Measurements from ENCODE around the gene DTNB. TPM values are rescaled to one million over a fixed set of nuclear protein-coding genes. Genes with fewer than 3 reads are reported as not detected.

The DTNB gene
- total and polyA plus RNA-seq, 10 of the 15 experiments (the other 5 are each of a cell fraction or from before 2014, with no cell fraction given): 4.5 to 30.6 (median 11.9) TPM

DNA sequence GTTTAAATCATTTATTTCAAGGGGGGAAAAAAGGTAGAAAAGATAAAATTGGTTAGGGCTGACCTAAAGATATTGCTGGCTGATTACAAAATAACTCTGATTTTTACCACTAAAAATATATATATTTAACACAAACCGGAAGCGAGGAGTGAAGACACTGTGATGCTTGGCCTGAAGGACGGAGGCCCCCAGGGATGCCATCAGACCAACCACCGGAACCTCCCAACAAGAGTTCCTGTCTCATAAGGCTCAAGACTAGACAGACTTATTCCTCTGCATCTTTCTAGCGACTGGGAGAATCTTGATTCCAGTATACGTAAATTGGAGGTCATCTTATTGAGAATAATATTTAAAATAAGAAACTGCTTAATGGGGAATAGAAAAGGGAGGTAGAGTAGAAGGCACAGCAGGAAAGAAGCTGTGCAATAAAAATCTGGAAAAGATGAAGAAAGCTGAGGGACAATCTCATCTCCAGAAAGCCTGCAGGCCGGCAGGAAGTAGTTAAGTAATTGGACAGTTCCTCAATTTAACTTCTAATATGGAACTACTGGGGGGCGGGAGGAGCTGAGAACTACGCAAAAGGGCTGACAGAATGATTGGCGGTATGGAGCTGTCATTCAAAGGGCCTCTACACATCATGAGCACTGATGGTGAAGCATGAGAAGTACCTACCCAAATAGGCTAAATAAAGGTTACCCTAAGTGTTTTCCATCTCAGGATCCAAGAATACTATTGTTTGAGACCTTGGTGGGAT is 91.1 kb downstream of the DTNB start (continued):
- TF ChIP-seq, protein P1, sequence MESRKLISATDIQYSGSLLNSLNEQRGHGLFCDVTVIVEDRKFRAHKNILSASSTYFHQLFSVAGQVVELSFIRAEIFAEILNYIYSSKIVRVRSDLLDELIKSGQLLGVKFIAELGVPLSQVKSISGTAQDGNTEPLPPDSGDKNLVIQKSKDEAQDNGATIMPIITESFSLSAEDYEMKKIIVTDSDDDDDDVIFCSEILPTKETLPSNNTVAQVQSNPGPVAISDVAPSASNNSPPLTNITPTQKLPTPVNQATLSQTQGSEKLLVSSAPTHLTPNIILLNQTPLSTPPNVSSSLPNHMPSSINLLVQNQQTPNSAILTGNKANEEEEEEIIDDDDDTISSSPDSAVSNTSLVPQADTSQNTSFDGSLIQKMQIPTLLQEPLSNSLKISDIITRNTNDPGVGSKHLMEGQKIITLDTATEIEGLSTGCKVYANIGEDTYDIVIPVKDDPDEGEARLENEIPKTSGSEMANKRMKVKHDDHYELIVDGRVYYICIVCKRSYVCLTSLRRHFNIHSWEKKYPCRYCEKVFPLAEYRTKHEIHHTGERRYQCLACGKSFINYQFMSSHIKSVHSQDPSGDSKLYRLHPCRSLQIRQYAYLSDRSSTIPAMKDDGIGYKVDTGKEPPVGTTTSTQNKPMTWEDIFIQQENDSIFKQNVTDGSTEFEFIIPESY (IDR thresholded peaks at IDR 0.05): no peak
- no peak for TF ChIP-seq ASH2L (IDR thresholded peaks at IDR 0.05; ENCODE audit: borderline replicate concordance, low read depth)
- TF ChIP-seq SMC3 (IDR thresholded peaks at IDR 0.05; ENCODE audit: borderline replicate concordance, low read length): no peak
- TF ChIP-seq PAX8 (IDR thresholded peaks at IDR 0.05): no peak
- TF ChIP-seq IKZF2 (IDR thresholded peaks at IDR 0.05): no peak
- no peak for TF ChIP-seq BCL11A (IDR thresholded peaks at IDR 0.05; ENCODE audit: low read depth, low read length)
- no peak for TF ChIP-seq IRF4 (IDR thresholded peaks at IDR 0.05; ENCODE audit: low read depth, low read length)
- TF ChIP-seq CHD2 (IDR thresholded peaks at IDR 0.05; ENCODE audit: borderline replicate concordance, low read depth, low read length): no peak

DNA sequence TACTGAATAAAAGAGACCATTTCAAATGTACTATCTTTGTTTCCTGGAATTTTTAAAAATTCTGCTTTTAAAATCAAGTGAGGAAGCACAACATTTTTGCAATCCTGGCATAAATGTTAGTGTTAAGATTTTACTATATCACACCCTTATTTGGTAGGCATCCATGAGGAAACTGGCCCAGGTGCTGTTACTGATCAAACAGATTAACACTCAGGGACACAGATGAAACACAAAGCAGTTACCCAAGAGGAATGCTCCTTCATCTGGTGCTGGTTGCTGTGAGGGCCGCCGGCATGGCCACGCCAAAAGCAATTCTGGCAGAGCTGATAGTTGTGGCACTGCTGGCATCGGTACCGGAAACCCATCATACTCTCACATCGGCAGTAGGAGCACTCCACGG is 96.8 kb downstream of the DTNB start:
- Histone ChIP-seq H3K4me1 (ENCODE audit: control insufficient read depth, insufficient read depth, low read length) (no peaks in the 10 kb centered on the region), H3K27ac (ENCODE audit: control insufficient read depth, insufficient read depth) (no peak overlapping the region), H4K20me1 (ENCODE audit: control insufficient read depth, insufficient read depth) (no peaks in the 10 kb centered on the region), H3K4me2 (ENCODE audit: control insufficient read depth, insufficient read depth) (no peak overlapping the region), H3K79me2 (ENCODE audit: control insufficient read depth, insufficient read depth, low read length) (no peaks in the 10 kb centered on the region), H3K36me3 (ENCODE audit: control insufficient read depth in 2 of 2, insufficient read depth in 2 of 2, low read length in 1 of 2) (no peaks in the 10 kb centered on the region), H3K27me3 (replicated peaks in 1 of 2; ENCODE audit: control insufficient read depth in 2 of 2, insufficient read depth in 2 of 2, low read length in 1 of 2) (no peaks in the 10 kb centered on the region), H3K9ac (ENCODE audit: control insufficient read depth, insufficient read depth, low read length) (no peak overlapping the region), H3K4me3 (no peak overlapping the region), H2AFZ (ENCODE audit: control insufficient read depth, low read depth, low read length) (no peak overlapping the region), H3K9me3 (replicated peaks; ENCODE audit: control insufficient read depth, insufficient read depth, low read length) (no peaks in the 10 kb centered on the region)
- SMC1A ChIA-PET (ENCODE audit: uncharacterized antibody, unreplicated experiment): no interaction called here
- ATAC-seq: no peak
- FAIRE-seq: no peak
- CTCF ChIA-PET: no interaction called here
- RAD21 ChIA-PET (ENCODE audit: unreplicated experiment): interaction anchor here (1.0 kb wide), 1 partner anchor 181 kb away, joined by 4 read pairs; no protein-coding TSS in a partner anchor
- POLR2A ChIA-PET: no interaction called here
- 100% methylated on average over 7 of the region's 7 CpGs for WGBS (ENCODE audit: insufficient coverage, insufficient replicate concordance, low lambda C conversion rate, missing lambda C conversion rate)
- no peak for DNase-seq (ENCODE audit: low read depth, low spot score)
- intact Hi-C loops (cut with micrococcal nuclease; ENCODE audit: unreplicated experiment) (no loop called here), in situ Hi-C loops (cut with MboI) (no loop called here)
- BruUV-seq (replicated peaks): no TSS peak
- no peak for TF ChIP-seq NR2F1 (conservative IDR thresholded peaks at IDR 0.05)
- no peak for TF ChIP-seq PML (IDR thresholded peaks at IDR 0.05; ENCODE audit: low read length)
- no peak for TF ChIP-seq NR2C2 (IDR thresholded peaks at IDR 0.05; ENCODE audit: borderline replicate concordance, control insufficient read depth, insufficient read length, low read depth)
- TF ChIP-seq SUZ12 (IDR thresholded peaks at IDR 0.05; ENCODE audit: unreplicated experiment): no peak
- TF ChIP-seq MXI1 (IDR thresholded peaks at IDR 0.05; ENCODE audit: low read depth, low read length): no peak
- no peak for TF ChIP-seq ZNF274 (IDR thresholded peaks at IDR 0.05; ENCODE audit: insufficient read depth, insufficient read length)
- TF ChIP-seq SREBF1 (IDR thresholded peaks at IDR 0.05; ENCODE audit: low read length): no peak
- no peak for TF ChIP-seq ZNF24 (IDR thresholded peaks at IDR 0.05)
- TF ChIP-seq, protein P2, sequence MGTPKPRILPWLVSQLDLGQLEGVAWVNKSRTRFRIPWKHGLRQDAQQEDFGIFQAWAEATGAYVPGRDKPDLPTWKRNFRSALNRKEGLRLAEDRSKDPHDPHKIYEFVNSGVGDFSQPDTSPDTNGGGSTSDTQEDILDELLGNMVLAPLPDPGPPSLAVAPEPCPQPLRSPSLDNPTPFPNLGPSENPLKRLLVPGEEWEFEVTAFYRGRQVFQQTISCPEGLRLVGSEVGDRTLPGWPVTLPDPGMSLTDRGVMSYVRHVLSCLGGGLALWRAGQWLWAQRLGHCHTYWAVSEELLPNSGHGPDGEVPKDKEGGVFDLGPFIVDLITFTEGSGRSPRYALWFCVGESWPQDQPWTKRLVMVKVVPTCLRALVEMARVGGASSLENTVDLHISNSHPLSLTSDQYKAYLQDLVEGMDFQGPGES (IDR thresholded peaks at IDR 0.05): no peak
- TF ChIP-seq IRF4 (IDR thresholded peaks at IDR 0.05; ENCODE audit: low read depth, low read length): no peak
- TF ChIP-seq, protein P3, sequence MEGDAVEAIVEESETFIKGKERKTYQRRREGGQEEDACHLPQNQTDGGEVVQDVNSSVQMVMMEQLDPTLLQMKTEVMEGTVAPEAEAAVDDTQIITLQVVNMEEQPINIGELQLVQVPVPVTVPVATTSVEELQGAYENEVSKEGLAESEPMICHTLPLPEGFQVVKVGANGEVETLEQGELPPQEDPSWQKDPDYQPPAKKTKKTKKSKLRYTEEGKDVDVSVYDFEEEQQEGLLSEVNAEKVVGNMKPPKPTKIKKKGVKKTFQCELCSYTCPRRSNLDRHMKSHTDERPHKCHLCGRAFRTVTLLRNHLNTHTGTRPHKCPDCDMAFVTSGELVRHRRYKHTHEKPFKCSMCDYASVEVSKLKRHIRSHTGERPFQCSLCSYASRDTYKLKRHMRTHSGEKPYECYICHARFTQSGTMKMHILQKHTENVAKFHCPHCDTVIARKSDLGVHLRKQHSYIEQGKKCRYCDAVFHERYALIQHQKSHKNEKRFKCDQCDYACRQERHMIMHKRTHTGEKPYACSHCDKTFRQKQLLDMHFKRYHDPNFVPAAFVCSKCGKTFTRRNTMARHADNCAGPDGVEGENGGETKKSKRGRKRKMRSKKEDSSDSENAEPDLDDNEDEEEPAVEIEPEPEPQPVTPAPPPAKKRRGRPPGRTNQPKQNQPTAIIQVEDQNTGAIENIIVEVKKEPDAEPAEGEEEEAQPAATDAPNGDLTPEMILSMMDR (IDR thresholded peaks at IDR 0.05 in 2 of 3, conservative IDR thresholded peaks at IDR 0.05 in 1 of 3; ENCODE audit: control insufficient read depth in 2 of 3, extremely low read depth in 1 of 3, insufficient read depth in 1 of 3, low read depth in 3 of 3, low read length in 3 of 3): no peak

Measured in GM12878 (cell line).